Measurements from ENCODE around the gene ZNF578.
"Not testable (repeated sequence)": the region's sequence is repeated elsewhere in the genome, so short reads cannot be mapped to it uniquely, and the experiment has no call there.

ZNF578 gene

GRCh38 chr19:52518646-52519045 lies 65.3 kb downstream of the ZNF578 start:
- DNase-seq, result no peak

- DNase-seq, result not testable (repeated sequence)
Measured at GRCh38 chr19:52519175-52519574, 65.8 kb downstream of the ZNF578 start.

GRCh38 chr19:52520013-52520412 lies 66.7 kb downstream of the ZNF578 start:
- DNase-seq, result no peak

- DNase-seq, result no peak
Measured at GRCh38 chr19:52522551-52522950, 69.2 kb downstream of the ZNF578 start.

GRCh38 chr19:52524086-52524485 lies 70.7 kb downstream of the ZNF578 start:
- no peak for DNase-seq

- peak; percentile 97 to 98 for DNase-seq
Measured at GRCh38 chr19:52527134-52527955, 74.0 kb downstream of the ZNF578 start, which contains the start of gene ZNF808. Gene ZNF808, plus strand, starts transcription at chr19:52527668. Its CDS starts 15,617 bp downstream, at chr19:52543285.

GRCh38 chr19:52527956-52528351 lies 74.6 kb downstream of the ZNF578 start:
- DNase-seq, result no peak

- DNase-seq, result no peak
Measured at GRCh38 chr19:52532480-52532879, 79.1 kb downstream of the ZNF578 start.

GRCh38 chr19:52533901-52534300 lies 80.5 kb downstream of the ZNF578 start:
- no peak for DNase-seq

GRCh38 chr19:52535385-52535770 lies 82.0 kb downstream of the ZNF578 start:
- not testable (repeated sequence) for DNase-seq

GRCh38 chr19:52535771-52536447 lies 82.6 kb downstream of the ZNF578 start:
- peak; percentile 22 to 69 for DNase-seq

GRCh38 chr19:52536448-52536800 lies 83.1 kb downstream of the ZNF578 start:
- no peak for DNase-seq

- DNase-seq, result not testable (repeated sequence)
Measured at GRCh38 chr19:52538815-52539214, 85.5 kb downstream of the ZNF578 start.

- DNase-seq, result not testable (repeated sequence)
Measured at GRCh38 chr19:52541176-52541575, 87.8 kb downstream of the ZNF578 start.

- no peak for DNase-seq
Measured at GRCh38 chr19:52541608-52542007, 88.3 kb downstream of the ZNF578 start.

GRCh38 chr19:52542541-52542940 lies 89.2 kb downstream of the ZNF578 start:
- DNase-seq, result not testable (repeated sequence)

GRCh38 chr19:52542984-52543664 lies 89.8 kb downstream of the ZNF578 start:
- no peak for DNase-seq

GRCh38 chr19:52554216-52554971 lies 101.0 kb downstream of the ZNF578 start:
- no peak for DNase-seq

GRCh38 chr19:52557231-52557995 lies 104.1 kb downstream of the ZNF578 start:
- DNase-seq, result no peak

- not testable (repeated sequence) for DNase-seq
Measured at GRCh38 chr19:52558732-52559445, 105.5 kb downstream of the ZNF578 start.

- not testable (repeated sequence) for DNase-seq
Measured at GRCh38 chr19:52561611-52562010, 108.3 kb downstream of the ZNF578 start.
